Cardiac ventricle fibroblast (primary cell): ENCODE data around the gene MCM9. TPM values are rescaled to one million over a fixed set of nuclear protein-coding genes. Genes with fewer than 3 reads are reported as not detected.

Experiments
- total RNA-seq: library from RNA; depleted of rRNA; stranded (reverse); fragments of >200 nt; gene quantifications from 2 replicates; pipeline ENCODE4 v1.2.3, GENCODE V29; 2015

Gene MCM9
- 6.7 and 7.8 TPM in 2 replicates for total RNA-seq

GRCh38 chr6:118934461-118935330 lies at the start of gene MCM9:
Gene MCM9 (minus strand): TSS chr6:118935159. CDS start chr6:118931723, 3,436 bp downstream.

GRCh38 chr6:118893807-118894424 lies 41.0 kb downstream of the MCM9 start, which contains the start of gene ASF1A:
Gene ASF1A (plus strand): TSS chr6:118894152. CDS start chr6:118894414, 262 bp downstream.

Other genes with a start within 250 kb of the MCM9 start
- gene ASF1A, start 41.0 kb downstream of the MCM9 start, total RNA-seq: 9.3 and 9.5 TPM in 2 replicates
- 0.56 and 0.83 TPM in 2 replicates for gene FAM184A, start 143.5 kb upstream of the MCM9 start, total RNA-seq